Kidney glomerular epithelial cell (primary cell): ENCODE measurements around the gene METTL1.
"Not testable (repeated sequence)": the region's sequence is repeated elsewhere in the genome, so short reads cannot be mapped to it uniquely, and the experiment has no call there.

Experiments
- DNase-seq: peaks from one replicate; lab custom pipeline; 2025; lab: John Stamatoyannopoulos, UW

The METTL1 gene

GRCh38 chr12:57722716-57723629 is 48.9 kb downstream of the METTL1 start:
- no peak for DNase-seq

GRCh38 chr12:57721846-57722608 is 49.9 kb downstream of the METTL1 start:
- not testable (repeated sequence) for DNase-seq

GRCh38 chr12:57720606-57721595 is 51.0 kb downstream of the METTL1 start:
- no peak for DNase-seq

GRCh38 chr12:57719777-57720605 is 51.9 kb downstream of the METTL1 start:
- no peak for DNase-seq

GRCh38 chr12:57718641-57719528 is 53.0 kb downstream of the METTL1 start:
- DNase-seq = no peak
